GM23338 (cell line): ENCODE data around the gene LARGE1. TPM values are rescaled to one million over a fixed set of nuclear protein-coding genes. Genes with fewer than 3 reads are reported as not detected.

Experiments
- ATAC-seq: fragments of 200-7000 bp; cut with Tn5 transposase; 3 replicates; pipeline ENCODE4 v1.9.1; 2020
- DNase-seq: peaks from one replicate; pipeline ENCODE4 v3.0.0-alpha.2; 2015; ENCODE audit warnings: low spot score
- H2AFZ ChIP-seq: fragments of 200-600 bp; sonication (generic); 2 replicates; pipeline ENCODE4 v1.8.0; 2016; ENCODE audit warnings: antibody characterized with exemption, mild to moderate bottlenecking, moderate library complexity
- H3F3A ChIP-seq: fragments of 200-600 bp; sonication (generic); replicated peaks from 2 replicates; pipeline ENCODE4 v1.8.0; 2017; ENCODE audit warnings: antibody characterized with exemption, mixed run types, low read depth
- H3K27ac ChIP-seq: fragments of 200-600 bp; sonication (generic); 2 replicates; pipeline ENCODE4 v1.6.1; 2016; ENCODE audit warnings: low read depth
- H3K27me3 ChIP-seq: fragments of 200-600 bp; sonication (generic); 2 replicates; pipeline ENCODE4 v1.8.0; 2016; ENCODE audit warnings: mild to moderate bottlenecking, mixed run types, moderate library complexity; ENCODE audit not compliant: insufficient read depth
- H3K36me3 ChIP-seq: fragments of 200-600 bp; sonication (generic); 2 replicates; pipeline ENCODE4 v1.8.0; 2016; ENCODE audit warnings: mild to moderate bottlenecking; ENCODE audit not compliant: insufficient read depth
- H3K4me1 ChIP-seq: fragments of 200-600 bp; sonication (generic); 2 replicates; pipeline ENCODE4 v1.8.0; 2016; ENCODE audit warnings: mild to moderate bottlenecking, moderate library complexity; ENCODE audit not compliant: insufficient read depth
- H3K4me2 ChIP-seq: fragments of 200-600 bp; sonication (generic); 2 replicates; pipeline ENCODE4 v1.7.1; 2017; ENCODE audit warnings: mixed run types
- H3K4me3 ChIP-seq: fragments of 200-600 bp; sonication (generic); 2 replicates; pipeline ENCODE4 v1.6.1; 2016; ENCODE audit warnings: mixed run types
- H3K79me2 ChIP-seq: fragments of 200-600 bp; sonication (generic); replicated peaks from 2 replicates; pipeline ENCODE4 v1.8.0; 2017; ENCODE audit warnings: mild to moderate bottlenecking; ENCODE audit not compliant: insufficient read depth
- H3K9me2 ChIP-seq: fragments of 200-600 bp; sonication (generic); 2 replicates; pipeline ENCODE4 v1.8.0; 2017; ENCODE audit not compliant: insufficient read depth
- H4K20me1 ChIP-seq: fragments of 200-600 bp; sonication (generic); replicated peaks from 2 replicates; pipeline ENCODE4 v1.8.0; 2017; ENCODE audit warnings: mild to moderate bottlenecking; ENCODE audit not compliant: insufficient read depth
- H3K27ac Mint-ChIP-seq: 2 replicates; pipeline ENCODE4 v1.8.0; 2020; ENCODE audit warnings: inconsistent platforms, mild to moderate bottlenecking, moderate library complexity, mixed read lengths
- H3K27me3 Mint-ChIP-seq: 3 replicates; pipeline ENCODE4 v1.8.0; 2022; ENCODE audit warnings: low read depth, mild to moderate bottlenecking, moderate library complexity, mixed read lengths, inconsistent platforms; ENCODE audit not compliant: insufficient read depth, poor library complexity
- H3K36me3 Mint-ChIP-seq: 3 replicates; pipeline ENCODE4 v1.8.0; 2021; ENCODE audit warnings: low read depth, mild to moderate bottlenecking, inconsistent platforms, moderate library complexity, mixed read lengths
- H3K4me1 Mint-ChIP-seq: 3 replicates; pipeline ENCODE4 v1.8.0; 2020; ENCODE audit warnings: mild to moderate bottlenecking, inconsistent platforms, mixed read lengths
- H3K4me3 Mint-ChIP-seq: 3 replicates; pipeline ENCODE4 v1.8.0; 2021; ENCODE audit warnings: moderate library complexity, mild to moderate bottlenecking, inconsistent platforms, mixed read lengths
- H3K9me3 Mint-ChIP-seq: 3 replicates; pipeline ENCODE4 v1.8.0; 2020; ENCODE audit warnings: moderate library complexity, mild to moderate bottlenecking, inconsistent platforms, mixed read lengths
- CREB1 ChIP-seq: fragments of 250-450 bp; sonication (Bioruptor Pico); IDR thresholded peaks from 2 replicates; pipeline ENCODE4 v1.5.0; 2020; ENCODE audit warnings: low read depth, mild to moderate bottlenecking, moderate library complexity
- CTCF ChIP-seq, 2 experiments: fragments of 200-600 bp in 1 of 2; sonication (generic) in 1 of 2; conservative IDR thresholded peaks; 2 replicates each; pipeline versions ENCODE4 v1.5.1 to v1.6.1; 2016 to 2017; ENCODE audit warnings: antibody characterized with exemption in 2 of 2, low read depth in 2 of 2, mild to moderate bottlenecking in 2 of 2, moderate library complexity in 1 of 2
- ETS1 ChIP-seq: IDR thresholded peaks from 2 replicates; pipeline ENCODE4 v1.6.1; 2016; ENCODE audit warnings: antibody characterized with exemption
- EZH2 ChIP-seq: fragments of 200-600 bp; sonication (generic); IDR thresholded peaks from one replicate; pipeline ENCODE4 v1.8.0; 2017; ENCODE audit warnings: antibody characterized with exemption, mild to moderate bottlenecking, low read depth; ENCODE audit not compliant: unreplicated experiment
- EZH2phosphoT487 ChIP-seq: fragments of 200-600 bp; sonication (generic); IDR thresholded peaks from one replicate; pipeline ENCODE4 v1.8.1; 2018; ENCODE audit warnings: antibody characterized with exemption; ENCODE audit not compliant: unreplicated experiment
- JUNB ChIP-seq: IDR thresholded peaks from one replicate; pipeline ENCODE4 v1.6.1; 2016; ENCODE audit warnings: antibody characterized with exemption; ENCODE audit not compliant: unreplicated experiment
- NANOG ChIP-seq: IDR thresholded peaks from 2 replicates; pipeline ENCODE4 v1.6.1; 2016; ENCODE audit warnings: antibody characterized with exemption, borderline replicate concordance
- POLR2AphosphoS5 ChIP-seq: IDR thresholded peaks from 2 replicates; pipeline ENCODE4 v1.6.1; 2016; ENCODE audit warnings: antibody characterized with exemption, low read depth
- REST ChIP-seq: IDR thresholded peaks from one replicate; pipeline ENCODE4 v1.6.1; 2018; ENCODE audit warnings: antibody characterized with exemption; ENCODE audit not compliant: unreplicated experiment
- STAT1 ChIP-seq: IDR thresholded peaks from one replicate; pipeline ENCODE4 v1.6.1; 2016; ENCODE audit warnings: antibody characterized with exemption; ENCODE audit not compliant: unreplicated experiment
- ZNF114 ChIP-seq: fragments of 250-450 bp; sonication (Bioruptor Pico); IDR thresholded peaks from 2 replicates; pipeline ENCODE4 v1.5.0; 2020; ENCODE audit warnings: mild to moderate bottlenecking, moderate library complexity
- ZNF331 ChIP-seq: fragments of 250-450 bp; sonication (Bioruptor Pico); IDR thresholded peaks from 2 replicates; pipeline ENCODE4 v1.5.0; 2020; ENCODE audit warnings: low read depth, mild to moderate bottlenecking, moderate library complexity
- ZNF462 ChIP-seq: fragments of 250-450 bp; sonication (Bioruptor Pico); IDR thresholded peaks from 2 replicates; pipeline ENCODE4 v1.5.0; 2020; ENCODE audit warnings: mild to moderate bottlenecking, moderate library complexity
- polyA plus RNA-seq: library from polyadenylated mRNA; unstranded; fragments of >200 nt; fragmentation: Nextera tagmentation; extraction: Ambion mirVana; gene quantifications from 2 replicates; pipeline ENCODE4 v1.2.1, GENCODE V29; 2016
- total RNA-seq: library from RNA; depleted of rRNA; stranded (reverse); fragments of >200 nt; shearing (Covaris generic); gene quantifications from 2 replicates; pipeline ENCODE4 v1.2.3, GENCODE V29; 2014

LARGE1 gene
- total and polyA plus RNA-seq, 2 experiments from 2014 or later, result 12.8 to 75.6 TPM

GRCh38 chr22:33296941-33297340 lies 623.3 kb downstream of the LARGE1 start:
- H3K79me2 ChIP-seq, result no peaks in the 10 kb centered on the region
- Mint-ChIP-seq H3K4me3 (no peak overlapping the region), H3K4me1 (peaks cover 2% of the 10 kb centered on the region; the same call in 1 of the 3 replicates), H3K9me3 (no peaks in the 10 kb centered on the region), H3K27ac (no peak overlapping the region), H3K27me3 (peaks cover 4% of the 10 kb centered on the region), H3K36me3 (peaks cover 21% of the 10 kb centered on the region)
- ATAC-seq (no peak), DNase-seq (no peak)
- no peaks in the 10 kb centered on the region for H3K27me3 ChIP-seq
- no peak for TF ChIP-seq CTCF (conservative IDR thresholded peaks at IDR 0.05; ENCODE audit: low read depth in 2 of 2)
- no peak for TF ChIP-seq REST
- no peak for TF ChIP-seq JUNB
- TF ChIP-seq CREB1 (CRISPR knock-in tag), result no peak
- no peak for TF ChIP-seq EZH2
- no peak for TF ChIP-seq ZNF114 (CRISPR knock-in tag)
- TF ChIP-seq STAT1, result no peak
- TF ChIP-seq ZNF331 (CRISPR knock-in tag), result no peak
- no peak for TF ChIP-seq ETS1
- no peak for TF ChIP-seq POLR2AphosphoS5
- TF ChIP-seq ZNF462 (CRISPR knock-in tag), result no peak
- no peak for TF ChIP-seq NANOG
- TF ChIP-seq EZH2phosphoT487, result no peak
- no peak overlapping the region for H3K27ac ChIP-seq
- no peaks in the 10 kb centered on the region for H3K9me2 ChIP-seq
- H3F3A ChIP-seq, result no peaks in the 10 kb centered on the region
- H3K4me3 ChIP-seq, result no peak overlapping the region
- H3K36me3 ChIP-seq, result 0 out of 2 replicates have a peak, but pooled peaks cover 2% of the 10 kb centered on the region
- no peaks in the 10 kb centered on the region for H3K4me1 ChIP-seq
- H4K20me1 ChIP-seq, result peaks cover 2% of the 10 kb centered on the region
- no peak overlapping the region for H3K4me2 ChIP-seq
- no peak overlapping the region for H2AFZ ChIP-seq
